Right renal pelvis (tissue), 4 donors: ENCODE results near the gene ISLR. TPM values are rescaled to one million over a fixed set of nuclear protein-coding genes. Genes with fewer than 3 reads are reported as not detected.

Experiments
- DNase-seq, 4 donors: peaks; one replicate each; pipeline ENCODE4 v3.0.0-alpha.2; 2013; ENCODE audit warnings: low read depth in 4 of 4, low spot score in 3 of 4, missing footprints in 1 of 4
- polyA plus RNA-seq, 4 donors: library from polyadenylated mRNA; unstranded; fragments of 120-200 nt; gene quantifications; one replicate each; pipeline ENCODE4 v1.2.1, GENCODE V29; 2013; ENCODE audit not compliant: insufficient read length in 4 of 4

The ISLR gene
- polyA plus RNA-seq: 10 to 100 TPM; 50.5 to 72.9 (median 61.8) TPM

- DNase-seq: no peak
Measured at GRCh38 chr15:74173380-74174218, at the start of gene ISLR. TSS of gene ISLR (plus strand) at chr15:74173710. CDS start at chr15:74174859, 1,149 bp downstream.

- DNase-seq: no peak
Measured at GRCh38 chr15:74124196-74124595, 49.3 kb upstream of the ISLR start.

- DNase-seq: no peak
Measured at GRCh38 chr15:74124759-74125158, 48.8 kb upstream of the ISLR start.

GRCh38 chr15:74127255-74127953 lies 46.1 kb upstream of the ISLR start:
- peak; percentile 75 to 85 (median 79) for DNase-seq

GRCh38 chr15:74127954-74128784 lies 45.3 kb upstream of the ISLR start:
- no peak for DNase-seq

GRCh38 chr15:74128785-74129585 lies 44.5 kb upstream of the ISLR start:
- DNase-seq: no peak

- no peak for DNase-seq
Measured at GRCh38 chr15:74129586-74130154, 43.8 kb upstream of the ISLR start.

- no peak for DNase-seq
Measured at GRCh38 chr15:74130155-74130848, 43.2 kb upstream of the ISLR start, which contains the start of gene ISLR2. TSS of gene ISLR2 (plus strand) at chr15:74130586. CDS start at chr15:74132755, 2,169 bp downstream.

- no peak for DNase-seq
Measured at GRCh38 chr15:74130849-74131627, 42.5 kb upstream of the ISLR start.

- DNase-seq: no peak
Measured at GRCh38 chr15:74131628-74132413, 41.7 kb upstream of the ISLR start.

- DNase-seq: no peak
Measured at GRCh38 chr15:74132681-74133651, 40.5 kb upstream of the ISLR start.

- DNase-seq: no peak
Measured at GRCh38 chr15:74133694-74134386, 39.7 kb upstream of the ISLR start.

- DNase-seq: no peak
Measured at GRCh38 chr15:74134387-74135027, 39.0 kb upstream of the ISLR start.

GRCh38 chr15:74135041-74135565 lies 38.4 kb upstream of the ISLR start:
- no peak for DNase-seq

- no peak for DNase-seq
Measured at GRCh38 chr15:74136540-74136813, 37.0 kb upstream of the ISLR start.
